NCI-H2029 treated with DMSO at 0.1 percent for 48 hours (cell line): ENCODE results near the gene PHKB.
"Not testable (repeated sequence)": the region's sequence is repeated elsewhere in the genome, so short reads cannot be mapped to it uniquely, and the experiment has no call there.

Experiments
- DNase-seq: peaks from one replicate; lab custom pipeline; 2025; lab: John Stamatoyannopoulos, UW

The PHKB gene

DNA sequence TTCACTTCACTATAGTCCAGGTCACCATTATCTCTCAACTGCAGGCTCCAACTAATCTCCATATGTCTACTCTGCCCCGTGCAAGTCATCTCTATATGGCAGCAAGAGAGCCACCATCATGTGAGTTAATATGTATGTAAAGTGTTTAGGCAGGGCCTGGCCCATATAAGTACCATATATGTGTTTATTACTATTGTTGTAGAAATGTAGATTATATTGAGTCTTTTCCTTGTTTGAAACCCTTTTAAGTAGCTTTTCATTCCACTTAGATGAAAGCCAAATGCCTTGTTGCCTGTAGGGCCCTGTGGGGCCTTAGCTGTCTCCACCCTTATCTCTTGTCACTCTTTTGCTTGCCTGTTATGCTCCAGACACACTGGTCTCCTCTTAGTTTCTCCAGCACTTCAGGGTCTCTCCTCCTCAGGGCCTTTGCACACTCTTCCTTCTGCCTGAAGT is 164.0 kb downstream of the PHKB start:
- DNase-seq = no peak

DNA sequence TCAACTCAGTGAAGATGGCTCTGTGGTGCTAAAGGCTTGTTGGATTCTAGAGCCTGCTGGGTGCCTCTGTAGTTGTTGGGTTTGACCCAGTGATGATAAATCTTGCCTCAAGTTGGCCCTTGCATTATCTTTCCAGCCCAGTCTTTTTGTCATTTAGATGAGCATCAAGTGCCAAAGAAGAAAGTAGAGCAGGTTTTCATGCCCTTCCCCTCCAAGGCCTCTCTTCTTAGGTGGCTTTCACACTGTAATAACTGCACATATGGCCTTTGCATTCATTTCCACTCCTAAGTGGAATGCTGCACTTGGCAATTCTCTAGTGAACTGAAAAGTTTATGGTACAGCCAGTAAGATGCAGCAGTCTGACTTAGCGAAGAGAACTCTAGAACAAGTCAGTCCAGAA is 165.1 kb downstream of the PHKB start:
- no peak for DNase-seq

DNA sequence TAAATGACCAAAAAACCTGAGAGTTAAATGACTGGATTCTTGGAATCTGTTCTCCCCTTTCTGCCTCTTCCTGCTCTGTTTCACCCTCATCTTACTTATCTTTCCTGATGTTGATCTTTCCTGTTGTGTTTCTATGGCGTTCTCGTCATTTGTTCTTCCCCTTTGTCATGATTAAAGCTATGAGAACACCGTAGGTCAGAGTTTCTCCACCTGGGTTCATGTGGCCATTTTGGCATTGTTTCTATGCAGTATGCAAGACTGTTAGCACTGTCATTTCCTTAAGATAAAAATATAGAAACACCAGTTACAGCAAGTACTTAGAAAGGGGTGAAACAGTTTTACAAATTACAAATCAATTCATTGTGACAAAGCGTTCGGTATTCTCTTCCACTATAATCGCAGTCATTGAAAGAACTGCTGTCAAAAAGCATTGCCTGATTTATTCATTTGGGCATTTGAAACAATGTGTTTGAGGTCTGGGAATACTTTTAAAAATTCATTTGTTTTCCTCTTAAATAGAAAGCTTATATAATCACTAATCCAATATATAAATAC is 166.0 kb downstream of the PHKB start:
- no peak for DNase-seq

DNA sequence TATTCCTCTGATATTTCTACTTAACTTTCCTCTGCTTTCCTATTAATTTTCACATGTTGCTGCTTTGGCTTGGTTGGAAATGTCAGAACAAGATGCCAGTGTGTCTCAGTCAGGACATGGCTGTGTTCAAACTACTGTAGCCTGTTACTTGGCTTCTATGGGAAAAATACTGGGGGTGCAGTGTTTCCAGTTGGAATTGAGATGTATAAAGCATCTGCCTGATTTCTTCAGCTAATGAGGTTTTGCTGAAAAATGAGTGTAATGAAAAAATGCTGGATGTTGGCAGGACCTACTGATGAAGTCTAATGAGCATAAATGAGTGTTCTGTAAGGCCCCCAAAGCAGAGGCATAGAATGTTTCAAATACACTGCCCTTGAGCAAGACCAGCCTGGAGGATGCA is 166.6 kb downstream of the PHKB start:
- no peak for DNase-seq

DNA sequence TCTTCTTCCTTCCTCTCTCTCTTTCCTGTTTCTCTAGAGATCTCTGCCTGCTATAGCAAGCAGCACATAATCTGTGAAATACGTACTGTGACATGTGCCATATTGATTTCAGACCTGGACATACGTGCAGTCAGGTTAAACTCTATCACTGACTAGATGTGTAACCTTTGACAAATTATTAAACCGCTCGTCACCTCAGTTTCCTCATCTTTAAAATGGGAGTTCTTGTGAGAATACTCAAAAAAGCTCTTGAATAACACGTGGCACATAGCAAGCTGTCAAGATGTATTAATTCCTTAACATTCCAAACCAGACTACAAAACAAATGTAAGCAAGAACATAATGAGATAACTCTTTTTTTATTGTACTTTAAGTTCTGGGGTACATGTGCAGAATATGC is 170.0 kb downstream of the PHKB start:
- DNase-seq = no peak

DNA sequence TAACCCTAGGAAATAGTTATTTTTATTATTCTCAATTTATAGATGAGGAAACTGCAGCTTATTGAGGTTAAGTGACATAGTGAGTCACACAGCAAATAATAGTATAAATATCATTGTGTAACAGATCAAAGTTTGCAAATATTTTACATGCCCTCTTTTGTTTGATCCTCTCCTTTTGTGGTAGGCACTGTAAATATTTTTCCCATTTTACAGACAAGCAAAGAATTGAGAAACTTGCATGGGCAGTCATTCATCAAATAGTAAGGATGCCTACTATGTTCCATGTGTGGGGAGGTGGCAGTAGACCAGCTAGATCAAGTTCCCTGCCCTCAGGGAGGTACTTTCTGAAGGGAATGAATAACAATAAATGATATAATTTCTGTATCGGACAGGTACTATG is 173.0 kb downstream of the PHKB start:
- DNase-seq = no peak

DNA sequence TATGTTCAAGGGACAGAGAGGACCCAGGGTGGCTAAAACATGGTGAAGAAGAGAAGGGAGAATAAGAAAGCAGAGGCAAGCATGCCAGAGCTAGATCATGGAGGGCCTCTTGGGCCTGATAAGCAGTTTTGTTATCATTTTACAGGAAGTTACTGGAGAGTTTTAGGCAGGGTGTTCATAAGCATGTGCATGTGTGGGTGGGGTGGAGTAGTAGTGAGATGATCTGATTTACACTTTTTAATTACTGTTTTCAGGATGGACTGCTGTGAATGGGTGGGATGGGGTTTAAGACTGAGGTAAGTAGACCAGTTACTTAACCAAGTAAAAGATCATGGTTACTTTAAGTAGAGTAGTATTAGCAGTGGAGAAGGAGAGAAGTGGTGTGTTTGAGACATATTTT is 173.6 kb downstream of the PHKB start:
- no peak for DNase-seq

DNA sequence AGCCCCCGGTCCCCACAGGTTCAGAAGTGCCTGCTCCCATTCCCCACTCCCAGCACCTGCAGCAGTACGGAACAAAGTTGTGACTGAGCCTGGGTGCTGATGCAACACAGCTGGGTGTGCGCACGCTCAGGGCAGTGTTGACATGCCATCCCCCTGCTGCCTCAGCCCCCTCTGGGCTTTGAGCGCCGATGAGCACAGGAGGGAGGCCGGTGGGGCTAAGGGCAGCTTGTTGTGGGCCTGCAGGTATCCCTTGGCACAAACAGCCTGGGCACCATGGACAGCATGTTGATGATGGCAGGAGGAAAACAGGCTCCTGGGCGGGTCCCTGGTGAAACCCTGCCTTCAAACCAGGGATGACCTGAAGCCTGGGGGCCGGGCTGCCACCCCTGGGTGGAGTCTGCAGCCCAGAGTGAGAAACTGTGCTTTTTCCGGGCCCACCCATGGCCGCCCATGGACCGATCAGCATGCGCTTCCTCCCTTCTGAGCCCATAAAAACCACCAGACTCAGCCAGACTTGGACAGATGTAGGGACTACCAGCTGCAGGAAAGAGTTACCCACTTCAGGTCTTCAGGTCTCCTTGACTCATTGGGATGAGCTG is 175.5 kb downstream of the PHKB start:
- DNase-seq = no peak

DNA sequence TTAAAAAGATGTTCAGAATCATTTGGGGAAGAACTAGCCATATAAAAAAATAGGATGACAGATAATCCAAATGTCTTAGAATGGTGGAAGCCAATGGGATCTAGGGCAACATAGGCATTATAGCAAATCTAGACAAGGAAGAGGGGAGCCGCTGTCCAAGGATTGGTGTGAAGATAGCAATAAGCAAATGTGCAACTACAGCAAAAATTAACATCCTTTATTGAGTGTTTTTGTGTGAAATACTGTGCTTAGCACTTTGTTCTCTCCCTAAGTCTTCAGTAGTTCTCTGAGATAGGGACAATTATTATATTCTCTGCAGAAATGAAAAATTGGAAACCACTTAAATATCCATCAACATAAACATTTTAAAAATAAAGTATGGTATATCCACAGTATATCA is 177.0 kb downstream of the PHKB start:
- no peak for DNase-seq

DNA sequence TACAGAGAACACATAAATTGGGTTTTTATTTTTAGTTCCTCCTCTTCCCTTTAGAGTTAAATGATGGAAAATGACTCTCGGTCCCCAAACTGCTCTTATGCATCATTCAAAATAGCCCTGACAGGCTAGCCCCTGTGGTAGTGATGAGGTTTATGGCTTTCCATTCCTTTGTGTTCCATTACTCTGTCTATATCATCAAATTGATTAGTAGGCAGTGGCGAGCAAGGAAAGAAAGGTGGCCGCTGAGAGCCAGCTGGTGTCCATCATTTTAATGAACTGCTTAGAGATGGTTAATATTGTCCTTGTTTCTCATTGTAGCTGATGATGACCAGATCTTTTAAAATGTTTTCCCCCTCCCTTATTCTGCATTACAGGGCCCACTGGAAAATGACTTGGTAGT is 179.5 kb downstream of the PHKB start:
- no peak for DNase-seq

DNA sequence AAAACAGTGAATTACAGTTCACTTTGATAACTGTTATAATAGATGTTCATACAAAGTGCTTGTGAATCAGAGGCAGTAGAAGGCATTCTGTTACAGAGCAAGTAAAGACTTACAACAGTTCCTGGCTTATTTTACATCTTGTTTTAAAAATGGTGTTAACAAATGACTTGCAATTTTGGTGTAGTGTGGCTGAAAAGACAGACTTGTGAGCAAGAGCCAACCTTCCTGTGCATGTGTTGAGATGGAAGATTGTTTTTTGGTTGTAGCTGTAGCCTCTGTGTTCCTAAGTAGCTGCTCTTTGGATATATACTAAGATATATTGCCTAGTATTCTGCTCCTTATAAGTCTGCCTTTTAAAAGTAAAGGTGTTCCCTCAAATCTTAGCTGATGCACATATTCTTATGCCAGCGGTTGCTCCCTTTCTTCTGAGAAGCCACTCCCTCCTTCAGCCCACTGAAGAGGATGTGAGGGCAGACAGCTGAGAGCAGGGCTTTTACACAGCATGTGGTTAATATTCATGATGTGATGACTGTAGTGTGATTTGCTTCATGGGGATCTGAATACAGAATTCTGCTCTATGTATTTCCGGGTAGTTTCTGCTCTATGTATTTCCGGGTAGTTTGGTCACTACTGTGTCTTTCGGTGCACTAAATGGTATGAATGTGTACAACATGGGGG is 182.3 kb downstream of the PHKB start:
- DNase-seq = no peak

DNA sequence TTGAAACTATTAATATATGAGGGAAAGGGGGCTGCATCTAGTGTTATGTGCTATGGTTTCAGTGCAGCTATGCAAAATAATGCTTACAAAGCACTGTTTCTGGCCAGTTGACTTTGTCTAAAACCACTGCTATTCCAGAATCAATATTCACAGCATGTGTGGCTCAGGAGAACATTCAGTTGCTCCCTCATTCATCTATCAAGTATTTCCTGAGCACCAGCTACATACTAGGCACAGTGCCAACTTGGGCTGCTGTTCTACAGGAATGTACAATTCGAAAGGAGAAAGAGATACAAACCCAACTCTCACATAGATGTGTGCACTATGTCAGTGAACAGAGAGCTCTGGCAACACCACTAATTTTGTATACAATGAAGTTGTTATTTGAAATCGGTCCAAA is 183.0 kb downstream of the PHKB start:
- DNase-seq = no peak

DNA sequence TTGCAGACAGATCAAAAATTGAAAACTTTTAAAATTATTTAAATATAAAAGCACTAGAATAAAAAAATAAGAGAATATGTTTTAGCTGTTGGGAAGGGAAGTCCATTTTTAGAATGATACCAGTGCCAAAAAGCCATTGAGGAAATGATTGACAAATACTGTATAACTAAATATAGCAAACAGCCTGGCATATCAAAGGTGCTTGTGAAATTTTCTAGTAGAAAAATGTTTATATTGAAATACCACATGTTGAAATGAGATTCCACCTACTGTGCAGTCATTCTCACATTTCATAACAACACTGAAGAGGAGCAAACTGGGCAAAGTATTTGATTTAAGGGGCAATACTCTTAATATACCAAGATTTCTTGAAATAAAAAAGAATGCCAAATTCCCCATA is 183.5 kb downstream of the PHKB start:
- DNase-seq = no peak

DNA sequence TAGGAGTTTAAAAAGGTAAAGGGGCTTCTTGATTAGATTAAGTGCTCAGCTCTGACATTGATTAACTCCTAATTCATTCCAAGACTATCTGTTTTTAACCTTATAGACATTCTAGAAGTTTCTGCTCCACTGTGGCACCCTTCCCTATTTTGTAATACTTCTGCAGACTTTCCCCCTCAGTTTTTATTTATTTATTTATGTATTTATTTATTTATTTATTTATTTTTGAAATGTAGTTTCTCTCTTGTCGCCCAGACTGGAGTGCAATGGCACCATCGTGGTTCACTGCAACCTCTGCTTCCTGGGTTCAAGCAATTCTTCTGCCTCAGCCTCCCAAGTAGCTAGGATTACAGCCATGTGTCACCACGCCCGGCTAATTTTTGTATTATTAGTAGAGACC is 185.8 kb downstream of the PHKB start:
- no peak for DNase-seq

DNA sequence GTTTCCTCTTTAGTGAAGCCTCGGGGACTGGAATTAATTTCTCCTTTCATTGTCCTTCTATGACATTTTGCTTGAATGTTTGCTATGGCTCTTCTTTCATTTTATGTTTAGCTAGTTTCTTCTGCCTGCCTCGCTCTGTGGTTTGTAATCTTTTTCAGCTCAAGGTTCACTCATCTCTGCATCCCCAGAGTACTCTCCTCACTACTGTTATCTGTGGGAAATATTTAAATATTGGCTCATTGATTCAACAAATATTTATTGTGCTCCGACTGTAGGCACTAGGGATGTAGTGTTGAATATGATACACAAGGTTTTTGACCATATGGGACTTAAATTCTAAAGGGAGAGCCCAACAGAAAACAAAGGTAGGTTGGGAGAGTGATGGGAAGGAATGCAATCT is 195.9 kb downstream of the PHKB start:
- no peak for DNase-seq

DNA sequence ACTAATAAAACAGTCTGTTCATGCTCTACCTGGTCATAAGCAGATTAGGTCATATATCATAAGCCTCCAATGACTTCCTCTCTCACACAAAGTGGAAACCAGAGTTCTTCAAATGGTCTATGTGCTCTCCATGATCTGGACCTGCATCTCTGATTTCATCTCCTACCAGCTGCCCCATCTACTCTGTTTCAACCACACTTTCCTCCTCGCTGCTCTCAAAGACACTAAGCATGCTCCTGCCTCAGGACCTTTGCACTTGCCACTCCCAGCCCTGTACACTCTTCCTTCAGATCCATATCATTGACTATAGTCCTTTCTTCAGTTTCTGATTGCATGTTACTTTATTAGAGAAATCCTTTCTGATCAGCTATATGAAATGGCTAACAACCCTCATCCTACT is 196.8 kb downstream of the PHKB start:
- no peak for DNase-seq

DNA sequence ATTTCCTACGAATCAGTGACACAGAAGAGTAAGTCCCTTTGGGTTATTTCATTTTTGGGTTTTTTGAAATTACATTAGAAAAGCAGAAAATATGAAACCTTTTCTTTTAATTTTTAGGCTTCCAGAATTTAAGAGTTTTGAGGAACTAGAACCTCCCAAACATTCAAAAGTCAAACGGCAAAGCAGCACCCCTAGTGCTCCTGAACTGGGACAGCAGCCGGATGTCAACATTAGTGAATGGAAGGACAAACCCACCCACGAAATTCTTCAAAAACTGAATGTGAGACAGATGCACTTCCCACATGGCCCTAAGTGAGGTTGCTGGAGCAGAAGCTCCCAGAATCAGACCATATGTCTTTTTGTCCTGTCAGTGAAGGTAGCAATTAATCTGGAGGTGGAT is 199.4 kb downstream of the PHKB start:
- DNase-seq = no peak

DNA sequence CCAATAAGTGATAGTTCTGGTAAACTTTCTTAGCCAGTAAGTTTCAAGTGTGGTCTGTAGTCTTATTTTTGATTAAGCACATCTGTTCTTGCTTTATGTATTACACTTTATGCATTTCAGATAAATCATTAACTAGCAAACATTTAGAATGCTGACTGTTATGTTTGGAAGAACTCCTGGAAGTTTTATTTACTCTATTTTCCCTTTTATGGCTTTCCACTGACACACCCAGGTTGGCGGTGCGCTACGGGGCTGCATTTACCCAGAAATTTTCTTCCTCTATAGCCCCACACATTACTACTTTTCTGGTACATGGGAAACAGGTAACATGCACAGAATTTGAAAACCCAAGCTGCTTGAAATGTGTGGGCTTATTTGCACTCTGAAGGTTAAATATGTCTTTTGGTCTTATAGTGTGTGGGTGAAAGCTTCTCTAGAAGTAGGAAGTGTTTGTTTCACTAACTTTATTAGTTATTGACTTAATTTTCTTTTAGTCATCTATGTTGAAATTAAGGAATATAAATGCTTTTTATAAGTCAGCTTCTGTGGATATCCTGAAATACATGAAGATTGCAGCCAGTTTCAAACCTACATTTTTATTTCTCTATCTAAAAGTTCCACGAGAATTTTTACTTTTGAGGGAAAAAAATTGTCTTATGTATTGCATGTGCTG is 203.7 kb downstream of the PHKB start:
- DNase-seq = no peak

DNA sequence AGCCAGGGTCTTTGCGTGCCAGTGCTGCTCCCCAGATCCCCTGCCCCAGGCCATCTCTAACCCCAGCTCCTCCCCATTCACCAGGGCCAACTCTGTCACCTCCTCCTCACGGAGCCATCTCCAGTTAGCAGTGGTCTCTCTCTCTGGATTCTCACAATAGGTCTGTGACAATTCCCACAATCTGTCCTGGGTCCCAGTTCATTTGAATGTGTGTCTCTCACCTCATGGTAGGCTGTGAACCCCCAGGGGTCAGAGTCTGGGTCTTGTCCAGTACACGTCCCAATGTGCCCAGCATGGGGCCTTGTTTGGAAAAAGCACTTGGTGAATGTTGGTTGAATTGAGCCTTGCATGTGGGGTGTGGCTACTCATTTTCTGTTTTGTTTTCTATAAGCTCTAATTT is 205.3 kb downstream of the PHKB start:
- DNase-seq = no peak

DNA sequence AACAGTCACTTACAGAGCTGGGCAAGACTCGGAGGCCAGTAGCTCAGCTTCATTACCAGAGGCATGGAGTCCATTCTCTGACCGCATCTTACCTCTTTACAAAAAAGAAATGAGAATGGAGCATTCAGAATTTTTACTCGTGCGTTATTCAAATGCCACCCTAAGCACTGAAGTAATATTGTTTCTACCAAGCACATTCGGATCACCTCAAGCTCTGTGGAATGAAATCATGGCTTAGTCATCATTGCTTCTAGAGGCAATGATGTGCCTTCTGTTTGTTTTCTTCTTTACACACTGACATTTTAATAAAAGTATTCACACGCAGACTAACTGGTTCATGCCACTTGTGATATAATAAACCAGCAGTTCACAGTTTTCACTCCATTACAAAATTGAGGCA is 206.8 kb downstream of the PHKB start:
- no peak for DNase-seq

DNA sequence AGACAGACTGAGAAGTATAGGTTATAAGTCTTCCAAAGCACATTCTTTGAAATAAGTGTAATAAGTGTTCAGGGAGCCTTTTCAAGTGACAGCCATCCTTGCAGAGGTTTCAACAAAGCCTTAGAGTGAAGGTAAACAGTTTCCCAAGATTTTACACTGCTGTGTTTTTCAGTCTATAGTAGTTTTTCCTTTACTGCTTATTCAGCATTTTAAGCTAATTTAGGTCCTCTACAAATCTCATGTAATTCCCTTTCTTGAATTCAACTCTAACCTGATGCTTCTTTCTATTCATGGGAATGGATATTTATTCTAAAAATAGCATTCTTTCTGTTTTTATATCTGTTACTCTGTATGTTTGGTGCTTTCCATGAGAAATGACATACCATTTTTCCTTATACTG is 211.3 kb downstream of the PHKB start:
- DNase-seq = no peak

DNA sequence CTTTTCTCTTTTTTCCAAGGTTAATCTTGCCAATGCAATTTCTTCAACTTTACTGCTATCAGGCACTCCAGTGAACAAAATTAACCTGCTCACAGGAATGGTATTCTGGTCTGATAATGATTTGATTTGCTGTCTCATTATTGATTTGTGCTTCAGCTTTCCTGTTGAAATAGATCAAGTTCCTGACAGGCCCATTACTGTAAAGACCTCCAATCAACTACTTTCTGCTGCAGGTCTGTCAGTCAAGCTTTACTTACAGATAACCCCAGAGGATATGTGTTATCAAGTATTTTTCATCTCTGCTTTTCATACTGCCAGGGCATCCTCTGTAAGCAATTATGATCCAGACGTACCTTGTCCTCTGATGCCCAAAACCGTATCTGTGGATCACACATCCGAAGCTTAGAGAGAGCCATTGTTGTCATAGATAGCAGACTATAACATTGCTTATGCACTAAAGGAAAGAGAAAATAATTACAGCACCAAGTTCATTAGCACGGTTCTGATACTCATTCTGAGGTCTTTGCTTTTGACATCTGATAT is 215.6 kb downstream of the PHKB start:
- no peak for DNase-seq

DNA sequence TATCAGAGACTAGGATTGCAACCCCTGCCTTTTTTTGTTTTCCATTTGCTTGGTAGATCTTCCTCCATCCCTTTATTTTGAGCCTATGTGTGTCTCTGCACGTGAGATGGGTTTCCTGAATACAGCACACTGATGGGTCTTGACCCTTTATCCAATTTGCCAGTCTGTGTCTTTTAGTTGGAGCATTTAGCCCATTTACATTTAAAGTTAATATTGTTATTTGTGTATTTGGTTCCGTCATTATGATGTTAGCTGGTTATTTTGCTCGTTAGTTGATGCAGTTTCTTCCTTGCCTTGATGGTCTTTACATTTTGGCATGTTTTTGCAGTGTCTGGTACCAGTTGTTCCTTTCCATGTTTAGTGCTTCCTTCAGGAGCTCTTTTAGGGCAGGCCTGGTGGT is 220.4 kb downstream of the PHKB start:
- not testable (repeated sequence) for DNase-seq
